ENCODE results near the gene CLECL1.
"Not testable (repeated sequence)": the region's sequence is repeated elsewhere in the genome, so short reads cannot be mapped to it uniquely, and the experiment has no call there.

Gene CLECL1

DNA sequence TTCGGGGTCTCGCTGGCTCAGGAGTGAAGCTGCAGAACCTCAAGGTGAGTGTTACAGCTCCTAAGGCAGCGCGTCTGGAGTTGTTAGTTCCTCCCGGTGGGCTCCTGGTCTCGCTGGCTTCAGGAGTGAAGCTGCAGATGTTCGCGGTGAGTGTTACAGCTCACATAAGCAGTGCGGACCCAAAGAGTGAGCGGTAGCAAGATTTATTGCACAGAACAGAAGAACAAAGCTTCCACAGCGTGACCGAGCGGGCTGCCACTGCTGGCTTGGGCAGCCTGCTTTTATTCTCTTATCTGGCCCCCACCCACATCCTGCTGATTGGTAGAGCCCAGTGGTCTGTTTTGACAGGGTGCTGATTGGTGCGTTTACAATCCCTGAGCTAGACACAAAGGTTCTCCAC lies 6.0 kb upstream of the CLECL1 start:
- H3K9me3 ChIP-seq (ENCODE audit: control insufficient read depth, low read length); H3K27ac ChIP-seq (ENCODE audit: insufficient read depth, low read depth, low read length, poor library complexity, severe bottlenecking); H3K36me3 ChIP-seq (ENCODE audit: control insufficient read depth, insufficient read depth, low read length); H3K4me1 ChIP-seq (ENCODE audit: control insufficient read depth, insufficient read depth, low read length); H3K27me3 ChIP-seq (ENCODE audit: control insufficient read depth, insufficient read depth, low read length, poor library complexity, severe bottlenecking); H3K4me3 ChIP-seq (ENCODE audit: insufficient read depth, low read depth, low read length): not testable (repeated sequence)
- 87% methylated on average over 13 to 14 of the region's 14 CpGs for WGBS, 2 experiments

DNA sequence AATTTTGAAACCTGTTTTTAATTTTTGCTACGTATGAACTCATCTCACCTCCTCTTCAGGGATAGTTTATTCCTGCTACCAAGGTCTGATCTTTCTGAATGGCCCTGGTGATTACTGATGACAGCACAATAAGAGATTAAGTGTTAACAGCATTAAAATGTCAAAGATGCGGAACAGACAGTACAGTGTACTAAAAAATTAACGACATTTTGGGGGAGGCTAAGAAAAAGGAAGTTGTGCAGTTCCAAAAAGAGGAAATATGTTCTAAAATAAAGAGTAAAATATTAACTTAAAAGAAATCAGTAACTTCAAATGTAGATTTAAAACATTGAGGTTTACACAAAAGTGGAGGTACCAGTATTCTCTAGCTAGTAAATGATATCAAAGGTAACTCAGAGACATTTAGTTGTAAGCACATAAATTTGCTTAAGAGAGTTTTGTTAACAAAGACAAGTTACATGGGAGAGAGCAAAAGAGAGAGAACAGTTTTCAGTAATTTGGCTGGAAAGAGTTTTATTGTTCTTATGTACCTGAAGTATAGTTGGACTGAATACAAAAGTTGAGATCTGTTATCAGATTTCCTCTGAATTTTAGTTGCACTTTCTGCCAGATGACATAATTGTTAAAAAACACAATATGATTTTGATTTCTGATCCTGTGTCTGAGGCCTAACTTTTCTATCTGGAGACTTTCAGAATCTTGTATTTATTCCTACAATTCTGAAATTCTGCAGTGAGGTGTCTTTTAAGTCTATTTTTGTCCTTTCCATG lies 4.2 kb upstream of the CLECL1 start:
- Histone ChIP-seq H3K4me1 (ENCODE audit: control insufficient read depth, insufficient read depth, low read length) (no peaks in the 10 kb centered on the region), H3K36me3 (ENCODE audit: control insufficient read depth, insufficient read depth, low read length) (no peaks in the 10 kb centered on the region), H3K9me3 (ENCODE audit: control insufficient read depth, low read length) (no peaks in the 10 kb centered on the region), H3K27ac (ENCODE audit: insufficient read depth, low read depth, low read length, poor library complexity, severe bottlenecking) (no peak overlapping the region), H3K4me3 (ENCODE audit: insufficient read depth, low read depth, low read length) (no peak overlapping the region), H3K27me3 (ENCODE audit: control insufficient read depth, insufficient read depth, low read length, poor library complexity, severe bottlenecking) (no peaks in the 10 kb centered on the region)
- 87 to 95% methylated on average over 3 of the region's 3 CpGs for WGBS, 2 experiments

DNA sequence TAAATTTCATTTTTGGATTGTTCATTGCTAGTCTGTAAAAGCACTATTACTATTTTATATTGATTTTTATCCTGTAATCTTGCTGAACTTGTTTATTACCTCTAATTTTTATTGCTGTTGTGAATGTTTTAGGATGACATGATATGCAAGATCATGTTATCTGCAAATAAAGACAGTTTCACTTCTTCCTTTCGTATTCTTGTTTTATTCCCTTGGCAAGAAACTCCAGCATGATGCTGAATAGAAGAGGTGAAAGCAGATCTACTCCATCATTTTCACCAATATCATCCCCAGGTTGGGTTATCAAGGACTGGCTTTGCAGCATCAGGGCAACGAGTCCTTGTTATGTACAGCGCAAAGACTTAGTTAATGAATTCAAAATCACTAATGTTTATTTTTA lies 2.7 kb upstream of the CLECL1 start:
- 83 to 98% methylated on average over 2 of the region's 3 CpGs for WGBS, 2 experiments
- no peaks in the 10 kb centered on the region for H3K36me3 ChIP-seq (ENCODE audit: control insufficient read depth, insufficient read depth, low read length)
- H3K27me3 ChIP-seq (ENCODE audit: control insufficient read depth, insufficient read depth, low read length, poor library complexity, severe bottlenecking) = no peaks in the 10 kb centered on the region
- H3K4me1 ChIP-seq (ENCODE audit: control insufficient read depth, insufficient read depth, low read length) = no peaks in the 10 kb centered on the region
- H3K9me3 ChIP-seq (ENCODE audit: control insufficient read depth, low read length) = no peaks in the 10 kb centered on the region
- H3K4me3 ChIP-seq (ENCODE audit: insufficient read depth, low read depth, low read length) = no peak overlapping the region
- H3K27ac ChIP-seq (ENCODE audit: insufficient read depth, low read depth, low read length, poor library complexity, severe bottlenecking) = no peak overlapping the region

DNA sequence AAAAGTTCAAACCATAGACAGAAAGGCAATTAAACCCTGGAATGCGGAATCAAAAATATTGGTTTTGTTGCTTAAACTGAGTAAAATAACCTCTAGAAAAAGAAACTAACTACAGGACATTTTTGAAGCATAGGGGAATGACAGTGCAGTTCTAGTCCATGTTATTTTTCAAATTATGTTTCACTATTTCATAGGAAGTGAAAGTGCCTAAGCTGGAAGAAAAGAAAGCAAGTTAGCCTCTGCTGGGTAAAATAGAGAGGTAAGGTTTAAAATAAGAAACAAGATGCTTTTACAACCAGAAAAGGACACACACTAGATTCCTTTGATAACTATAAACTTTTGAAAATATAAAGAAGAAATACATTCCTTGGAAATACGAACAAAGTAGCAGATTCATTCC lies 1.1 kb downstream of the CLECL1 start:
- WGBS, 2 experiments = 84% methylated on average over 2 of the region's 2 CpGs; no CpG with 5 or more reads in 1 of the 2 experiments
- Histone ChIP-seq H3K4me3 (ENCODE audit: insufficient read depth, low read depth, low read length) (no peak overlapping the region), H3K9me3 (ENCODE audit: control insufficient read depth, low read length) (no peaks in the 10 kb centered on the region), H3K36me3 (ENCODE audit: control insufficient read depth, insufficient read depth, low read length) (no peaks in the 10 kb centered on the region), H3K27me3 (ENCODE audit: control insufficient read depth, insufficient read depth, low read length, poor library complexity, severe bottlenecking) (no peaks in the 10 kb centered on the region), H3K27ac (ENCODE audit: insufficient read depth, low read depth, low read length, poor library complexity, severe bottlenecking) (no peak overlapping the region), H3K4me1 (ENCODE audit: control insufficient read depth, insufficient read depth, low read length) (no peaks in the 10 kb centered on the region)

DNA sequence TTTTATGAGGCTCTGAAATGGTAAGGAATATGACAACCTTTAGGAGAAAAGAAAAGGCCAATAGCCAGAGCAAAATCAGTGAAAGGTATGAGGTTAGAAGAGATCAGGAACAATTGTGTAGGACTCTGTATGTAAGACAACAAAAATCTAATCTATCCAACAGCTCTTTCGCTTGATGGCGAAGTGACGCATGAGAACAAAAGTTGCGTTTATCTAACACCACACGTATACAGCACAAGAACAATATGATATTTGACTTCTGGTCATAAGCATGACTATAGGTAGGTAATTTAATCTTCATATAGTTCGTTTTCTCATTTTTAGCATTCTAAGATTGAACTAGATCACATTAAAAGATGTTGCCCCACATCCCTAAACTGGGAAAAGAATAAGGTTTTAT lies 1.5 kb downstream of the CLECL1 start:
- H3K4me3 ChIP-seq (ENCODE audit: insufficient read depth, low read depth, low read length) = no peak overlapping the region
- 100% methylated on average over 1 to 3 of the region's 6 CpGs for WGBS, 2 experiments

DNA sequence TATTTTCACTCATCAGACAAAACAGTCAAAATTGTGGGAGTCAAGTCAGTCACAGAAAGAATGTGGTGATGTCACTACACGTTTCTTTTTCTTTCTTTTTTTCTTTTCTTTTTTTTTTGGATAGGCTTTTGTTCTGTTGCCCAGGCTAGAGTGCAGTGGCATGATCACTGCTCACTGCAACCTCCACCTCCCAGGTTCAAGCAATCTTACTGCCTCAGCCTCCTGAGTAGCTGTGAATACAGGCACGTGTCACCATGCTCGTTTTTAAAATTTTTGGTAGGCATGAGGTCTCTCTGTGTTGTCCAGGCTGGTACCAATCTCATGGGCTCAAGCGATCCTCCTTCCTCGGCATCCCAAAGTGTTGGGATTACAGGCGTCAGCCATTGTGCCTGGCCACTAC lies 2.3 kb downstream of the CLECL1 start:
- H3K4me3 ChIP-seq (ENCODE audit: insufficient read depth, low read depth, low read length) = no peak overlapping the region
- H3K4me1 ChIP-seq (ENCODE audit: control insufficient read depth, insufficient read depth, low read length) = no peaks in the 10 kb centered on the region
- no peaks in the 10 kb centered on the region for H3K9me3 ChIP-seq (ENCODE audit: control insufficient read depth, low read length)
- H3K27ac ChIP-seq (ENCODE audit: insufficient read depth, low read depth, low read length, poor library complexity, severe bottlenecking) = no peak overlapping the region
- no peaks in the 10 kb centered on the region for H3K36me3 ChIP-seq (ENCODE audit: control insufficient read depth, insufficient read depth, low read length)
- WGBS, 2 experiments = 89 to 90% methylated on average over 6 of the region's 6 CpGs
- no peaks in the 10 kb centered on the region for H3K27me3 ChIP-seq (ENCODE audit: control insufficient read depth, insufficient read depth, low read length, poor library complexity, severe bottlenecking)

More for the DNA sequence above, 1.5 kb downstream of the CLECL1 start:
- Histone ChIP-seq H3K4me1 (ENCODE audit: control insufficient read depth, insufficient read depth, low read length) (no peaks in the 10 kb centered on the region), H3K27ac (ENCODE audit: insufficient read depth, low read depth, low read length, poor library complexity, severe bottlenecking) (no peak overlapping the region), H3K27me3 (ENCODE audit: control insufficient read depth, insufficient read depth, low read length, poor library complexity, severe bottlenecking) (no peaks in the 10 kb centered on the region), H3K36me3 (ENCODE audit: control insufficient read depth, insufficient read depth, low read length) (no peaks in the 10 kb centered on the region), H3K9me3 (ENCODE audit: control insufficient read depth, low read length) (no peaks in the 10 kb centered on the region)

DNA sequence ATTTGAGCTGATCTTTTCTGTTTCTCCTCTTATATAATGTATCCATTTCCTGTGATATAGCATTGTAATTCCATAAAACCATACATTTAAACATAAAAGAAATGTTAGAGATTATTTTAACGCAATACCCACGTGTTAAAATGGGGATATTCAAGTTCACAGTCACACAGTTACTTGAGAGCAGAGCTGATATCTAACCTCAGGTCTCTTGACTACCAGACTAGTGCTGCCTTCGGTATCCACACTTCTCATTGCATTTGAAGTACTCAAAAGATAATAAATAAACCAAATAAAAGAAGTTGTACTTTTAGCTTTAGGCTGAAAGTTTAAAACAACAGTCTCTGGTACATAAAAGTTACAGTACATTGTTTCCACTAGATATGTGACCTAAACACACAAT lies 2.9 kb downstream of the CLECL1 start:
- 93 to 100% methylated on average over 2 to 3 of the region's 3 CpGs for WGBS, 2 experiments

DNA sequence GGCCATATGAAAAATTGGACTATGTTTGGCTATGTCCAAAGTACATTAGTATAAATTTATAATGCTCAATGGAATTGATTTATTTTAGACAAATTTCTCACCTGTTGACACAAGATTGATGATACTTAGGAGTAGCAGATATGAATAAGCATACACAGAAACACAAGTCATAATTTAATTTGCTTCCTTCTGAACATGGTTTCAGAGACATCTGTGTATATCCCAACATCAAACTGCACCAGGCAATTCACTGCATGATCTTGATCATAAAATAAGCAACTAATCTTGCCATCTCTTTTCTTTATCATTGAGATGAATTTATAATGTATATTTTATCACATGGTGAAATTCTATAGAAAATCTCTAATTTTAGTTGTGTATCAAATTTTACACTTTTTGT lies 3.8 kb downstream of the CLECL1 start:
- H3K4me3 ChIP-seq (ENCODE audit: insufficient read depth, low read depth, low read length) = no peak overlapping the region
- no peaks in the 10 kb centered on the region for H3K4me1 ChIP-seq (ENCODE audit: control insufficient read depth, insufficient read depth, low read length)
- no peak overlapping the region for H3K27ac ChIP-seq (ENCODE audit: insufficient read depth, low read depth, low read length, poor library complexity, severe bottlenecking)
- no peaks in the 10 kb centered on the region for H3K9me3 ChIP-seq (ENCODE audit: control insufficient read depth, low read length)
- H3K27me3 ChIP-seq (ENCODE audit: control insufficient read depth, insufficient read depth, low read length, poor library complexity, severe bottlenecking) = no peaks in the 10 kb centered on the region
- H3K36me3 ChIP-seq (ENCODE audit: control insufficient read depth, insufficient read depth, low read length) = no peaks in the 10 kb centered on the region

More for the DNA sequence above, 2.9 kb downstream of the CLECL1 start:
- Histone ChIP-seq H3K36me3 (ENCODE audit: control insufficient read depth, insufficient read depth, low read length) (no peaks in the 10 kb centered on the region), H3K27ac (ENCODE audit: insufficient read depth, low read depth, low read length, poor library complexity, severe bottlenecking) (no peak overlapping the region), H3K4me1 (ENCODE audit: control insufficient read depth, insufficient read depth, low read length) (no peaks in the 10 kb centered on the region), H3K9me3 (ENCODE audit: control insufficient read depth, low read length) (no peaks in the 10 kb centered on the region), H3K4me3 (ENCODE audit: insufficient read depth, low read depth, low read length) (no peak overlapping the region), H3K27me3 (ENCODE audit: control insufficient read depth, insufficient read depth, low read length, poor library complexity, severe bottlenecking) (no peaks in the 10 kb centered on the region)

DNA sequence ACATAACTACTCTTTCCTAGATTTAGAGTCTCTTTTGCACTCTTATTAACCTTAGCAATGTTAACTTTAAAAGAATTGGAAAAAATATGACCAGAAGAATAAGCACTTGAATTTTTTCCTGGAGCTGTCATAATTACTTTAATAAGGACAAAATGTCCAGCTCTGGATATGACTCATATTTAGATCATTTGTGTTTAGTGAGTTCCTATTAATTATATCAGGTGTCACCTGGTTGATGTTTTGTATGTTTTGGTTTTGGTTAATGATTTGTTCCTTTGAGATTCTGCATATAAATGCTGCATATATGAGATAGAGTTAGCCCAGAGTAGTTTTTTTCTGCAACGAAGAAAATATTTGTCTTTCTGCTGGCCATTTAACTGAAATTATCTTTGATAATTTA lies 5.1 kb downstream of the CLECL1 start:
- no peaks in the 10 kb centered on the region for H3K9me3 ChIP-seq (ENCODE audit: control insufficient read depth, low read length)
- H3K4me3 ChIP-seq (ENCODE audit: insufficient read depth, low read depth, low read length) = no peak overlapping the region
- no peaks in the 10 kb centered on the region for H3K36me3 ChIP-seq (ENCODE audit: control insufficient read depth, insufficient read depth, low read length)
- H3K27me3 ChIP-seq (ENCODE audit: control insufficient read depth, insufficient read depth, low read length, poor library complexity, severe bottlenecking) = no peaks in the 10 kb centered on the region
- H3K4me1 ChIP-seq (ENCODE audit: control insufficient read depth, insufficient read depth, low read length) = no peaks in the 10 kb centered on the region
- H3K27ac ChIP-seq (ENCODE audit: insufficient read depth, low read depth, low read length, poor library complexity, severe bottlenecking) = no peak overlapping the region
- 100% methylated on average over 1 of the region's 1 CpG; no CpG with 5 or more reads in 1 of the 2 experiments for WGBS, 2 experiments

DNA sequence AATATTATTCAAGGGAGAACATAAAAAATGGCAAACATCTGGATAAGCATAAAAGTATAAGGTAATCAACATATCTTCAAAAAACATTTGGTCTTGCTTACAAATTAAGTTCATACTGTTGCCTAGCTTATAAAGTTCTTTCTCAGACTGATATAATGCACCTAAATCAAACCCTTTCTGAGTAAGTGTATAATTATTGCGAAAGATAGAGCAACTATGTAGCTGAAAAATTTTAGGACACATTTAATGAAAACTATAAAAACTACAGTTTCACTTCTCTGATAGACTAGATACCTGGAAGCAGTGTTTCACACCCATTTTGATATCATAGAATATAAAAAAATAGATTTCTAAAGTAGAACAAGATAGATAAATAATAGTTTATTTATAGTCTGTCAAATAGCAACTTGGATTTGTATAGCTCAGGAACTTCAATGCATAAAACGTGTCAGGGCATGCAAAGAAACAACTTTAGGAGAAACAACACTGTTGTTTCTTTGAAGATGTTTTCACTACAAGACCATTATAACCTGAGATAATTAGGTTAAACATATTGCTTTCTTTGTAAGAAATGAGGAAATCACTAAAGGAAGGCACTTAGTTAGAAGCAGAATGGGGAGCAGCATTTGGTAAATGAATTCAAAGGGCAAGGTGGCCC lies 7.6 kb downstream of the CLECL1 start:
- Histone ChIP-seq H3K4me3 (ENCODE audit: insufficient read depth, low read depth, low read length) (no peak overlapping the region), H3K36me3 (ENCODE audit: control insufficient read depth, insufficient read depth, low read length) (no peaks in the 10 kb centered on the region), H3K27me3 (ENCODE audit: control insufficient read depth, insufficient read depth, low read length, poor library complexity, severe bottlenecking) (no peaks in the 10 kb centered on the region), H3K4me1 (ENCODE audit: control insufficient read depth, insufficient read depth, low read length) (no peaks in the 10 kb centered on the region), H3K27ac (ENCODE audit: insufficient read depth, low read depth, low read length, poor library complexity, severe bottlenecking) (no peak overlapping the region), H3K9me3 (ENCODE audit: control insufficient read depth, low read length) (no peaks in the 10 kb centered on the region)
- 50 to 89% methylated on average over 1 of the region's 2 CpGs for WGBS, 2 experiments

Data from ectodermal cell (in vitro differentiated cells).